GM19240 (cell line): ENCODE measurements around the gene SCAPER.

Experiments
- DNase-seq: peaks from one replicate; pipeline ENCODE4 v3.0.0; 2011; ENCODE audit warnings: low spot score; ENCODE audit not compliant: insufficient read length

Gene SCAPER

GRCh38 chr15:76376029-76376428, 529.1 kb downstream of the SCAPER start:
- DNase-seq: no peak

- no peak for DNase-seq
These were observed 537.0 kb downstream of the SCAPER start for GRCh38 chr15:76368122-76368621.

GRCh38 chr15:76366714-76367113, 538.4 kb downstream of the SCAPER start:
- DNase-seq: no peak

GRCh38 chr15:76363251-76363650, 541.9 kb downstream of the SCAPER start:
- no peak for DNase-seq

GRCh38 chr15:76360416-76360815, 544.7 kb downstream of the SCAPER start:
- no peak for DNase-seq

- no peak for DNase-seq
These were observed 546.0 kb downstream of the SCAPER start for GRCh38 chr15:76359152-76359551.

- DNase-seq: no peak
These were observed 546.7 kb downstream of the SCAPER start for GRCh38 chr15:76358453-76358852.

GRCh38 chr15:76354823-76355440, 550.2 kb downstream of the SCAPER start:
- DNase-seq: no peak

- no peak for DNase-seq
These were observed 551.2 kb downstream of the SCAPER start for GRCh38 chr15:76353903-76354302.

GRCh38 chr15:76353023-76353577, 552.0 kb downstream of the SCAPER start:
- no peak for DNase-seq

- DNase-seq: no peak
These were observed 555.7 kb downstream of the SCAPER start for GRCh38 chr15:76349301-76350070.

- DNase-seq: no peak
These were observed 557.6 kb downstream of the SCAPER start for GRCh38 chr15:76347482-76348055.

- no peak for DNase-seq
These were observed 558.3 kb downstream of the SCAPER start for GRCh38 chr15:76346669-76347481.

GRCh38 chr15:76345880-76346668, 559.1 kb downstream of the SCAPER start:
- peak; percentile 55 for DNase-seq

GRCh38 chr15:76345583-76345879, 559.6 kb downstream of the SCAPER start:
- DNase-seq: no peak

GRCh38 chr15:76344893-76345582, 560.1 kb downstream of the SCAPER start:
- DNase-seq: no peak

- no peak for DNase-seq
These were observed 561.7 kb downstream of the SCAPER start for GRCh38 chr15:76343313-76343996.

- DNase-seq: no peak
These were observed 562.5 kb downstream of the SCAPER start for GRCh38 chr15:76342382-76343201.

GRCh38 chr15:76342058-76342381, 563.1 kb downstream of the SCAPER start:
- no peak for DNase-seq
